PC-3 (cell line): ENCODE data around the gene TAF6.

Experiments
- CTCF ChIP-seq: fragments of 300-600 bp; sonication (generic); conservative IDR thresholded peaks from 2 replicates; pipeline ENCODE4 v1.5.1; 2017; ENCODE audit warnings: antibody characterized with exemption, low read depth, mild to moderate bottlenecking, low read length
- EZH2 ChIP-seq: fragments of 300-600 bp; sonication (generic); IDR thresholded peaks from one replicate; pipeline ENCODE4 v1.6.1; 2017; ENCODE audit warnings: antibody characterized with exemption, mild to moderate bottlenecking, low read length; ENCODE audit not compliant: unreplicated experiment

- no peak for TF ChIP-seq CTCF
- TF ChIP-seq EZH2, result no peak
Measured at GRCh38 chr7:100166317-100166940, 47.3 kb upstream of the TAF6 start.
